Activated CD4-positive, alpha-beta T cell treated with anti-CD3 and anti-CD28 coated beads, Interleukin-2, amount 50 U/mL, for 4 hours (primary cell): Measurements from ENCODE around the gene TMEM169.
A peak's percentile ranks its signal among the peaks of the same experiment; 100 is the strongest.

ENCODE experiments used
- DNase-seq, 2 experiments: peaks; one replicate each; pipeline ENCODE4 v3.0.0-alpha.2; 2020

The TMEM169 gene

GRCh38 chr2:216081487-216082116 lies at the start of gene TMEM169, which contains the start of gene PECR:
Gene TMEM169 (plus strand): TSS chr2:216081919. CDS start chr2:216095964, 14,045 bp downstream.
Gene PECR (minus strand): TSS chr2:216081809. CDS start chr2:216081741, 68 bp downstream.
- DNase-seq = peak; percentile 50 to 52

GRCh38 chr2:216031960-216032689 lies 49.6 kb upstream of the TMEM169 start:
- DNase-seq = no peak

- no peak for DNase-seq
Measured at GRCh38 chr2:216033403-216033802, 48.3 kb upstream of the TMEM169 start.

- peak; percentile 72 to 79 for DNase-seq
Measured at GRCh38 chr2:216034065-216034464, 47.7 kb upstream of the TMEM169 start.

GRCh38 chr2:216039918-216040317 lies 41.8 kb upstream of the TMEM169 start:
- no peak for DNase-seq

- no peak for DNase-seq
Measured at GRCh38 chr2:216041438-216041837, 40.3 kb upstream of the TMEM169 start.

- no peak for DNase-seq
Measured at GRCh38 chr2:216043949-216044348, 37.8 kb upstream of the TMEM169 start.

- no peak for DNase-seq
Measured at GRCh38 chr2:216044883-216045486, 36.7 kb upstream of the TMEM169 start.

- no peak for DNase-seq
Measured at GRCh38 chr2:216047397-216047796, 34.3 kb upstream of the TMEM169 start.

- no peak for DNase-seq
Measured at GRCh38 chr2:216049452-216049851, 32.3 kb upstream of the TMEM169 start.

GRCh38 chr2:216051350-216051749 lies 30.4 kb upstream of the TMEM169 start:
- DNase-seq = no peak

- no peak for DNase-seq
Measured at GRCh38 chr2:216052420-216052819, 29.3 kb upstream of the TMEM169 start.

- DNase-seq = no peak
Measured at GRCh38 chr2:216055680-216056079, 26.0 kb upstream of the TMEM169 start.

GRCh38 chr2:216056739-216057138 lies 25.0 kb upstream of the TMEM169 start:
- no peak for DNase-seq

- DNase-seq = peak; percentile 44 to 46
Measured at GRCh38 chr2:216057688-216058193, 24.0 kb upstream of the TMEM169 start.

- no peak for DNase-seq
Measured at GRCh38 chr2:216059233-216059834, 22.4 kb upstream of the TMEM169 start.

GRCh38 chr2:216064014-216064630 lies 17.6 kb upstream of the TMEM169 start:
- no peak for DNase-seq

- DNase-seq = no peak
Measured at GRCh38 chr2:216064665-216065064, 17.1 kb upstream of the TMEM169 start.

GRCh38 chr2:216066230-216066629 lies 15.5 kb upstream of the TMEM169 start:
- no peak for DNase-seq

- DNase-seq = no peak
Measured at GRCh38 chr2:216069028-216069427, 12.7 kb upstream of the TMEM169 start.

GRCh38 chr2:216070195-216070594 lies 11.5 kb upstream of the TMEM169 start:
- no peak for DNase-seq

- no peak for DNase-seq
Measured at GRCh38 chr2:216071111-216071851, 10.4 kb upstream of the TMEM169 start.
